Endometrium (tissue), 2 donors: ENCODE results near the gene CXCL13.
"Not testable (repeated sequence)": the region's sequence is repeated elsewhere in the genome, so short reads cannot be mapped to it uniquely, and the experiment has no call there.

ENCODE experiments used
- FAIRE-seq: peaks from 2 replicates; lab custom pipeline; 2012; peaks lifted over from hg19 to GRCh38; lab: Jason Lieb, UNC
- donor health status: control.
- donor health status: control.

CXCL13 gene

DNA sequence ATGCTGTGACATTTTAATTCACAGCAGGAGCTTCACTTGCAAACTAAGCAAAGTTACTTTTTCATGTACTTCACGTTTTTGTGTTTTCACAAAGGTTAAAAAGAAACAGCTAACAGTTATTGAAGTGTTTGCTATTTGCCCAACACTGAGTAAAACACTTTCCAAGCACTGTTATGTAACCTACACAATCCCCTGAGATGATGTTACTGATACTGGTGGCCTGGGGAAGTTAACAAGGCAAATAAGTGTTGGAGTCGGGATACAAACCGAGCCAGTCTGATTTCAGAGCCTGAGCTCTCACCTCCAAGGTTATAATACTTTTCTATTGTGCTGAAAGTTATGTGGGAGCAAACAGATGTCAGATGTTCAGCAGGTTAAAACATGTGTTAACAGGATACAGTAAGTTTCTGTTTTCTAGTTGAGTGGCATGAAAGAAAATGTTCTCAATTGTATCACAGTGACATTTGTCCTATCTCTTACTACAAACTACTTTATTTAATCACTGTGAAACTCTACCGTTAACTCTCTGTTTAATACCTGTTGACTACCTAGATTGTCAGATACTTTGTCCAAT, 3.9 kb upstream of the CXCL13 start:
- FAIRE-seq = no peak

DNA sequence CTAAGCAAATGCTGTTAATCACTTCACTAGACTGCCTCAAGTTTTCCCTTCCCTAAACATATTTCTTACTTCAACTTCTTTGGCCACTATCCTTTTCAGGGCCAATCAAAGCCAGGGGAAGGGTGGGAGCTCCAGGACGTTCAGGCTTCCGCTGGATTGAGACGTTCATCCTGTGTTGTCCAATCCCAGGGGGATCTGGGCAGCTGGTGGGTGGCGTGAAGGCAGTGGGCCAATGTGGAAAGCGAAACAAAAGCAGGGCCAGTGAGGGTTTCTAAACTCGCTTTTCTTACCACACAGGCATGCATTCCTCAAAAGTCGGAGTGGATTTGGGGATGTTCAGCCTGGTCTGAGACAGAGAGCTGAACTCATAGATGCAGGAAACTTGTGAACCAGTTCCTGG, 7.6 kb downstream of the CXCL13 start:
- FAIRE-seq = no peak

DNA sequence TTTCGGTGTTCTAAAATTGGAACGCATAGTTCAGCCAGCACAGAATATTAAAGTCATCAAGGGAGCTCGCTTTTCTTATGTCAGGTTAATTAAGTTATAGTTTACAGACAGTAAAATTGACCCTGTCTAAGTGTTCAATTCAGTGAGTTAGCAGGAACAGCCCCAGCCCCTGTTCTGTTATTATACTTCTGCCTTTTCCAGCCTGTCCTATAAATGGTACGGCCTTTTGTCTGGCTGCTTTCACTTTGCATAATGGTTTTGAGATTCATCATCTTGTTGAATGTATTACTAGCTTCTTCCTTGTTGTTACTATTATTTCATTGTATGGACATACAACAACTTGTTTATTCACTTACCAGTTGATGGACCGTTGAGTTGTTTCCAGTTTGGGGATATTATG, 9.5 kb downstream of the CXCL13 start:
- no peak for FAIRE-seq

DNA sequence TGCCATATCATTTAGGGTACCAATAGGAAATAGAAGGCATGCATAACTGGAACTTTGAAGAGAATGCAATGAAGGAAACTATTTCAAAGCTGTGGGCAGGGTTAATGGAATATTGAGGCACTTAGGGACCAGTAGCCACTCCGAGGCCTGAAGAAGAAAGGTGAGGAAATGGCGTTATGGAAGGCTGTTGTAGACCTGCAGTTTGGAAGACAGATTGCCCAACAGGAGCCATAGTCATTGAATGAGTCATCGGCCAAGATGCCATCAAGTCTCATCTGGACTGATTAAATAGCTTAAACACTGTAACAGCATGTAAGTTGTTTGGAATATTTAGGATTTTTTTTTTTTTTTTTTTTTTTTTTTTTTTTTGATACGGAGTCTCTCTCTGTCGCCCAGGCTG, 11.6 kb downstream of the CXCL13 start:
- no peak for FAIRE-seq

DNA sequence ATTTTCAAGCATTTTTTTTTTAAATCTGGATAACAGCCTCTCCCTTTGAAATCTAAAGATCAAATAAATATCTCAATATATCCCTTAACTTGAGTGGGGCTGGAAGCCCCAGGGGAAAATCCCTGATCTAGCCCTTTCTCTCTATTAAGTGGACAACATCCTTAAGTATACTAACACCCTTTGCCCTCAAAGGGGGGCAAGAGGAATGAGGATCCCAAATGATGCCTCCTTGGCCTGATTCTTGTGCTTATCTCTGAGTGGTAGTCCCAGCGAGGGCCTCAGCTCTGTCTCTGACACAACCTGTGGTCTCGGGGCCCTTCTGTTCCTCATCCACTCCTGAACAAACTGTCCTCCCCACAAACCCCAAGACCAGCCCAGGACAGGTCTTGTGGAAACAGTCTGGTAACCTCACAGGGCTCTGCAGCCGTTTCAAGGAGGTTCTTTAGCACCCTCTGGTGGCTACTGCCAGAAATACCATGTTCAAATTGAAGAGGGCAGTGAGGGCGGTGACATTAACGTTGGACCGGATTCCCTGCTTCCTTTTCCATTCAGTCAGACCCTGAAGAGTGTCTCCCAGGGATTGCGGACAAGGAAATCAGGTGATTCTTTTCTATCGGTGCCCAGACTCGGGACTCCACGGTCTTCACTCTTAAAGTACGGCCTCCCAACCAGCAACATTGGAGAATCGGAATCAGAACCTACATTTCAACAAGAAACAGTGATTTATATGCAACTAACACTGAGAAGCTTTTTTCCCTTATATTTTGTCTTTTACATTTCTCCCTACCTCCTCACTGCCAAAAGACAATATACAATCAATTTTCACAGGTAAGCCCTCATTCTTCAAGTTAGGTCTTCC, 13.0 kb downstream of the CXCL13 start:
- FAIRE-seq = no peak

DNA sequence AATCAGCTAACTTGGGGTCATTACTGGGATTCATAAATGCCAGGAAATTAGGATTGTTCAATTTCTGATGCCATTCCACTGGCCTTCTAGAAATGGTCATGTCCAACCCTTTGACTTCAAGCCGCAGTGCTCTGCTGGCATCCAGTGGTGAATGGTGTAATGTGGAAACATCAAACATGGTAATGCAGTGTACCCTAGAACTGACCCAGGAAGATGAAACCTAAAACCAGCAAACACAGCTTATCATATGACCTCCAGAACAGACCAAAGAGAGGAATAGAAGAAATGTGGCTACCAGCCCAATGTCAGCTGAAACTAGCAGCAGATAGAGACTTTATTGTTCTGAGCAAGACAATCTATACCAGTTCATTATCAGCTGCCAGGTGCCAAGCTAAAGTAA, 13.8 kb downstream of the CXCL13 start:
- FAIRE-seq = no peak

DNA sequence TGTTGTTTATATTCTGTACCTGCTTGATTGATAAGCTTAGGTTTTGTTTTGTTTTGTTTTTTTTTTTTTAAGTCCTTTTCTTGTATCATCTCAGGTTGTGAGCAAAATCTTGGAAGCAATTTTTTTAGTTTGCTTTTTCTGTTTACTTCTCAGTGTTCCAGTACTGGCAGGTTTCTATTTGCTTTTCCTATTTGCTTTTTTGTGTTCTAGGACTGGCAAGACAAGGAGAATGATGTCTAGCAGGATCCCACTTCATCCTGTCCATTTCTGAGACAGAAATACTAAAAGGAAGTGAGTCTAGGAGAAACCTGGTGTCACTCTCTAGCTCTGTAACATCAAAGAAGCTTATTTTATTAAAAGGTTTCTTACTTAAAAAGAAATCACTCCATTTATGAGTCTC, 15.6 kb downstream of the CXCL13 start:
- FAIRE-seq = no peak

DNA sequence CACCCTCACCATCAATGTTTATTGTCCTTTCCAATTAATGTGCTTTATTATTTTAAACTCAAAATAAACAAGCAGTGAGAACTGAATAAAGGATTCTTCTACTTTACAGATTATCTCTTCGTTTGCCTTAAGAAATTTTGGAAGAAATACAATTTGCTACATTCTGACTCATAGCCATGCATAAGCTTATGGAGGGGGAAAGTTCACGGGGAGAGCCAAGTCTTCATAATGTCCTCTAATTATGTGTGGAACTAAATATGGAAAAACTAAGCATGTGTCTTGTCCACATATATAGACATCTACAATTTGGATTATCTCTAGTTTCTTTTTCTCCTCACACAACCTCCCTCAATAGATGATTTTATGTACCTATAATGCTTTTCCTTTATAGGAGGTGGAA, 17.5 kb downstream of the CXCL13 start:
- no peak for FAIRE-seq

DNA sequence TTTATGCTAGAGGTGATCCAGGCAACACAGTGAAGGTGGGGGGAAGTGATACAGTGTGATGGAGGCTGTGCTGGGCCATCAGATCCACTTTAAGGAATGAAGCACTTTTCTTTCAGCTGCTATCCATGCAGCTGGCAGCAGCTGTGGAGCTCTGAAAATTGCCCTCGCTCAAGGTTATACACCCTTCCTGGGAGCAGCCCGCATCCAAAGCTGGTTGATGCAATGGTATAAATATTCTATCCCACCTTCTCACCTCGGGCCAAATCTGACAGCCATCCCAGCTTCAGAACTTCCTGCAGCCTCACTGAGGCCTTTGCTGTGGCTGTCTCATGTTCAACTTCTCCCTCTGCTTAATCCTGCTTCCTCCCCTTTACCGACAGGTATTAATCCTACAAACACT, 18.6 kb downstream of the CXCL13 start:
- FAIRE-seq = no peak

DNA sequence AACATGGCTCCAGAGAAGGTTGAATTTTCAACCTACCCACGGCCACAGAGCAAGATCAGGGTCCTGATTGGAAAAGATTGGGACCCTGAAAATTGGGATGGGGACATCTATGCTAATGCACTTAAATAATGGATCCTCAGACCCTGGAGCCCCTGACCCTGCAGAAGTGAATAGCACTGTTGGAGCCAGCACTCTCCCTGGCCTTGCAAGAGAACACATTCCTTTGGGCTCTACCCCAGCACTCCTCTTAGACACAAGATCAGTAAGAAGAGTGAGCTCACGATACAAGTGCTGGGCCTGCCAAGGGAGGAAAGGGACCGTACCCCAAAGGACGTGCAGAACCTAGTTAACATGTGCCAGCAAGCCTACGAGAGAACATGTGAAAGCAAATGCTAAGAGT, 19.9 kb downstream of the CXCL13 start:
- FAIRE-seq = no peak

DNA sequence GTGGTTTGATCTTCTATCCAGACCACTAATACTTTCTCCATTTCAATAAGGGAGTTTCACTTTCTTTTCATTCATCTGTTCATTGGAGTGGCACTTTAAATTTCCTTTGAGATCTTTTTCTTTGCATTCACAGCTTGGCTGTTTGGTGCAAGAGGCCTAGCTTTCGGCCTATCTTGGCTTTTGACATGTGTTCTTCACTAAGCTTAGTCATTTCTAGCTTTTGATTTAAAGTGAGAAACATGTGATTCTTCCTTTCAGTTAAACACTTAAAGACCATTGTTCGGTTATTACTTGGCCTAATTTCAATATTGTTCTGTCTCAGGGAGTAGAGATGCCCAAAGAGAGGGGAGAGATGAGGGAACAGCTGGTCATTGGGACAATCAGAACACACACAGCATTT, 24.3 kb downstream of the CXCL13 start:
- FAIRE-seq = no peak

DNA sequence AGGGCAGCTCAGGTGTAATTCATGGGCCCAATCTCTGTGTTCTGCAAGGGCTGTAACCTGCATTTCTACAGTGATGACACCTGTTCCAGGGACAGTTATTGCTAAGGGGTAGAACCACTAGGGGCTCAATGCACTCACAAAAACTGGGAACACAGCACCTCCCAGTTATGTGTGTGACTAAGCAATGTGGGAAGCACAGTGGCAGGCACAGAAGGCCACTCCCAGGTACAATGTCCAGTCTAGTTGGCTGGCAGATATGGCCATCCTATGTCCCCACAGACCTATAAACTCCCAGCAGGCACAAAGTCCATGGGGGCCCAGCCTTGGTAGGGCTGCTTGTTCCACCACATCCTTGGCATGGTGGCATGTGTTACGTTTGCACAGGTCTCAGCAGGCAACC, 25.7 kb downstream of the CXCL13 start:
- FAIRE-seq = no peak

DNA sequence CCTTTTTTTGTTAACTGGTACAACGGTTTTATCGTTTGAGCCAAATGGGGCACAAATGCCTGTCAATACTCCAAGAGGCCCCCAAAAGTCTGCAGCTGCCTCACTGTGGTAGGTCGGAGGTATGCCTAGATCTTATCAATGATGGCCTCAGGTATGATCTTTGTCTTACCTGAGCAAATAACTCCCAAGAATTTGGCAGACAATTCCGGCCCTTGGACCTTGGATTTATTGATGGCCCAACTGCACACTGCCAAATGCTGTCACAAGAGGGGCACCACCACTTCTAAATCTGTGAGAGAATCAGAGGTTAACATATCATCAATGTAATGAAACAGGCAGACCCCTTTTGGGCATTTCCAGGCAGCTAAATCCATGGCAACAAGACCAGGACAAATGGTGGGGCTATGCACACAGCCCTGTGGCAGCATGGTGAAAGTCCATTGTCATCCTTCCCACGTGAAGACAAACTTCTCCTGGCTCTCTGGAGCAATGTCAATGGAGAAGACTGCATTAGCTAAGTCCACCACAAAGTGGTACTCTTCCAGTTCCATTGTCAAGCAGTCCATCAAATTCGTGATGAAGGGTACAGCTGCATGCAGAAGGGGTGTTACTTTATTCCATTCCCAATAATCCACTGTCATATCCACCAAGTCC, 28.6 kb downstream of the CXCL13 start:
- no peak for FAIRE-seq

DNA sequence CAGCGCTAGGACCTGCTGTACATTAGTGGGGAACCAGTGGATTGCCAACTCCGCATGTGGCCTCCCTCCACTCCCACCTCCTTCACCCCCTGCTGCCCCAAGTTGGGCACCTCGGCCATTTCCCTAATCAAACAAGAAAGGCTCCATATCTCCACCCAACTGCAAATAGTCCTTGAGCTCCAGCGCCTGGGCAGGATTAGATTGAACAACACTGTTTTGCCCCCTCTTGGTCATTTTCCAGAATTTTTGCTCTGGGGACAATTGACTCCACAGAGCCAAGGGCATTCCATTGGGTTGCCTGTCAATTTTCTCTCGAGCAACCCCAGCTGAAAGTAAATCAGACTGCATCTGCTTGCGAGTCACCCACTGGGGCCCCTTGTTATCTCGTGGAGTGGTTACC, 29.6 kb downstream of the CXCL13 start:
- FAIRE-seq = no peak

DNA sequence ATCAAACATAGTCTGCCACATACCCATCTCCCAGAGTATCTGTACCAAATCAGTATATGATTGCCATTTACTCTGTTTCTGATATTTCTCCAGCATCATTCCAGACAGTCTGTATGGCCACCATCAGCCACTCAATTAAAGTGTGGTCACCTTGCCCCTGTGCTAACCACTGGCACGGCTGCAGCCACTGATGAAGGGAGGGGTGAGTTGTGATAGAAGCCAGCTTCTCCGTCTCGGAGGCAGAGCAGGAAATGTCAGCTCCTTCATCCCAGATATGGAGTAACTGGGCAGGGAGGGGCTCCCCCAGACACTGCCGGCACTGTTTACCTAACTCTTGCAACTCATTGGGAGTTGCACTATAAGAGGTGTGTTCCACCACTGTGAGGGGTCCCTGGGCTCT, 30.3 kb downstream of the CXCL13 start:
- no peak for FAIRE-seq

DNA sequence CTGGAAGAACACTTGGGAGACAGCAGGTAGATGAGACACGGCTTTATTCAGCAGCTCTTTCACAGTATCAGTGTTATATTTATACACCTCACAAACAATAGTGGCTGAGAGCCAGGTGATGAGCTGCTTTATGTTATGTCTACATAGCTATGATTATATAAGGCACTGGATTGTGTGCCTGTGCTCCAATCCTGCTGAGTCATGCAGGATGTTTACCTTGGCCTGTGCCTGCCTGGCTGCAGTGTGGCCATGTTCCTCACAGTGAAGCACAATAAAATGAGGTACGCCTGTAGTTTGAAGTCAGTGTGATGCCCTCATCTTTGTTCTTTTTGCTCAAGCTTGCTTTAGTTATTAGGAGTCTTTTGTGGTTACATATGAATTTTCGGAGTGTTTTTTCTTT, 31.3 kb downstream of the CXCL13 start:
- no peak for FAIRE-seq

DNA sequence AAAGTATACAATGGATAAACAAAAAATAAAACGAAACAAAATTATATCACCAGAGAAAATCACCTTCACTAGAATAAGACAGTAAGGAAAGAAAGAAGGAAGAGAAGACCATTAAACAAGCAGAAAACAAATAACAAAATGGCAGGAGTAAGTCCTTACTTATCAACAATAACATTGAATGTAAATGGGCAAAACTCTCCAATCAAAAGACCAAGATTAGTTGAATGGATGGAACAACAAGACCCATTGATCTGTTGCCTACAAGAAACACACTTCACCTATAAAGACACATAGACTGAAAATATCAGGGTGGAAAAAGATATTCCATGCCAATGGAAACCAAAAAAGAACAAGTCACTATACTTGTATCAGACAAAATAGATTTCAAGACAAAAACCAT, 38.4 kb downstream of the CXCL13 start:
- FAIRE-seq = not testable (repeated sequence)

DNA sequence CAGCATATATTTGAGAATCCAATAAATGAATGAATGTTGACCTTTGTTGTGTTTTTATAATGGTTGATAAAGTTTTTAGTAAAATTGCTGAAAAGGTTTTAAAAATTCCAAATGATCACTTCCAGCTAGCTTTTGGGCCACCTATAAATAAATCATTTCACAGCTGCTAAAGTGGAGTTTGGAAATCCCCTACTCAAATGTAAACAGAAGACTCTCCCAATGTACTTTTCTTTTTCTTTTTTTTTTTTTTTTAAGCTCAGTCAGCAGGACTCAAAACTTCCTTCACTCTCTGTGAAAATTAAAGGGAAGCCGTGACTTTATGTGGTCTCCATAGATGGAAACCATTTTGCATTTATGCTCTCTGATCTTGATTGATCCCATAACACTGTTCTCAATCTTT, 45.2 kb downstream of the CXCL13 start:
- FAIRE-seq = no peak

DNA sequence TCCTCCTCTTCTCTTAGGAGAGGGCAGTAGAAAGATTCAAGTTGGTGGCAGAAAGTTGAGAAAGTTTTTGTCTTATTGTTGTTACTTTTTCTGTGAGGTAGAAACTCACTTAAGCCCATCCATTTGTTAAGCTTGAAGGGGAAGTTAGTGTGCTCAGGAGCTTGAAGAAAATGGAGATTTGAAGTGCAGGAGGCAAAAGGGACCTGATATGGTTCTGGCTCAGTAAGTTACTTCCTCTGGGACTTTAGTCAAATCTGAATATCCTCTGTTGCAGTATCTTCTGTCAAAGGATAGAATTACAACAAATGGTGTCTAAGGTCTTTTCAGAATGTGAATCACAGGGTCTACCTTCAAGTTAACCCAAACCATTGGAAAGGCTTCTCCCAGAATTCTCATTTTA, 46.2 kb downstream of the CXCL13 start:
- FAIRE-seq = no peak

DNA sequence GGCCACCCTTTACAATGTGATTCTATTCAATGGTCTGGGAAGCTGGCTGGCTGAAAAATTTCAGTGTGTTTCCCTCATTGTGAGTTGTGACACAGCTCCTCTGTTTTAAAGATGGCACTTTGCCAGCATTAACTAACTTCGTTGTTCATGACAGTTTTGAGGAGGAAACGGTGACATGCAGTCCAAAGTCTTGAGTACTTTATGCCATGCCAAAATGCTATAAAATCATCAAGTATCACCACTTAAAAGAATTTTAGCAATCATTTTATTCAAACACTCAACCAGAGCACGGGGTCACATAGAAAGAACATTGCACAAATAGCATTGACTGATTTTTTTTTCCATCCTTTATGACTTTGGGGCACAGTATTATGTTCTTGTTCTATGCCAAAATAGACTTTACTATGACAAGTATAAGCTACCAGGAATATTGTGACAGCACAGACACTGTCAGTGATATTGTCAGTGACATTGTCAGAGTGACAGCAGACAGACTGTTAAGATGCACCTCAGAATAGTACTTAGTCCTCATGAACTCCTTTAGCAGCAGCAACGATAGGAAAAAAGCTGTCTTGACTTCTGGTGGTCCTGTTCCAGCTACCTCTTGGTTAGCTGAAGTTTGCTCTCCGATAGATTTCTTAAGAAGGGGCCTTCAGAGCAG, 46.7 kb downstream of the CXCL13 start:
- FAIRE-seq = no peak

DNA sequence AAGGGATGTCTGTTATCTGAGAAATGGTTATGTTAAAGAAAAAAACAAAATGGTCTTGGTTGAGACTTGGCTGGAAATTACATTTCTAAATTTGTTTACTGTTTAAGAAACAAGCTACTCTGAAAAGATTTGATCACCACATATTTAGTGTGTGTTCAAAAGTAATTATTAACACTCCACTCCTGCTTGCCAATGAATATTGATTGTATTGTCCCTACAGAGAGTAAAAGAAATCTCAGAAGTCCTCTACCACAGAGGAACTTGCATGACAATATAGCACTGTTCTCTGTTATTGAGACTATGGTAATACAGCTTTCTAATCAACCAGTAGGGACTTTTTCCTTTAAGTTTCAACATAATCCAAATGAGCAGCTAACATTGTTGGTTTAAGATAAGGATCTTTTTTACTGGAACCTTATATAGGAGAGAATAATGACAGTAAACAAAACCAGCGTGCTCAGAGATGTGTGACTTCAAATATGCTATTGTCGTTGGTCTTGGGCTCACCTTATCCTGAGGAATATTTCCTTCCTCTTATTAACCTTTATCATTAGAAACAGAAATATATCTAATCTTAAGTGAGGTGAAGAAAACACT, 47.6 kb downstream of the CXCL13 start:
- FAIRE-seq = no peak

DNA sequence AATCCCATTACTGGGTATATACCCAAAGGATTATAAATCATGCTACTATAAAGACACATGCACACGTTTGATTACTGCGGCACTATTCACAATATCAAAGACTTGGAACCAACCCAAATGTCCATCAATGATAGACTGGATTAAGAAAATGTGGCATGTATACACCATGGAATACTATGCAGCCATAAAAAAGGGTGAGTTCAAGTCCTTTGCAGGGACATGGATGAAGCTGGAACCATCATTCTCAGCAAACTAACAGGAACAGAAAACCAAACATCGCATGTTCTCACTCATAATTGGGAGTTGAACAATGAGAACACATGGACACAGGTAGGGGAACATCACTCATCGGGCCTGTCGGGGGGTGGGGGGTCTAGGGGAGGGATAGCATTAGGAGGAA, 54.7 kb downstream of the CXCL13 start:
- not testable (repeated sequence) for FAIRE-seq
